Transverse colon (tissue), 4 donors: ENCODE measurements around the gene GRPEL1. TPM values are rescaled to one million over a fixed set of nuclear protein-coding genes. Genes with fewer than 3 reads are reported as not detected.

Experiments
- DNase-seq: peaks from one replicate; pipeline ENCODE4 v3.0.0-alpha.2; 2019
- H3K27ac ChIP-seq, 4 donors: fragments of 200-600 bp; sonication (generic); 2 replicates each; pipeline ENCODE4 v1.5.1; 2016 to 2018; ENCODE audit warnings: inconsistent platforms in 4 of 4
- H3K27me3 ChIP-seq: fragments of 200-600 bp; sonication (generic); 2 replicates; pipeline ENCODE4 v1.5.1; 2017; ENCODE audit warnings: inconsistent platforms
- H3K36me3 ChIP-seq, 4 donors: fragments of 200-600 bp; sonication (generic); 2 replicates each; pipeline ENCODE4 v1.5.1; 2017 to 2019; ENCODE audit warnings: inconsistent platforms in 4 of 4
- H3K4me1 ChIP-seq, 4 donors: fragments of 200-600 bp; sonication (generic); 2 replicates each; pipeline ENCODE4 v1.5.1; 2017 to 2020; ENCODE audit warnings: inconsistent platforms in 4 of 4
- H3K4me3 ChIP-seq, 4 donors: fragments of 200-600 bp; sonication (generic); 1 replicate in 1 of 4; 2 replicates in 3 of 4; pipeline versions ENCODE4 v1.5.1 to v1.6.1; 2017 to 2019; ENCODE audit warnings: inconsistent platforms in 4 of 4
- H3K9me3 ChIP-seq, 2 donors: fragments of 200-600 bp; sonication (generic); 2 replicates each; pipeline ENCODE4 v1.5.1; 2017 to 2019; ENCODE audit warnings: inconsistent platforms in 2 of 2
- CTCF ChIP-seq, 5 experiments: fragments of 200-600 bp in 3 of 5; fragments of 450-650 bp in 2 of 5; sonication (generic) in 3 of 5; IDR thresholded peaks; 1 replicate in 2 of 5; 2 replicates in 3 of 5; pipeline ENCODE4 v1.5.1; 2016 to 2017; ENCODE audit warnings: antibody characterized with exemption in 5 of 5, inconsistent platforms in 3 of 5, mild to moderate bottlenecking in 2 of 5, moderate library complexity in 1 of 5
- EP300 ChIP-seq: sonication (generic); formaldehyde crosslinking; IDR thresholded peaks from one replicate; pipeline ENCODE4 v1.6.1; 2017; ENCODE audit warnings: antibody characterized with exemption, low read depth
- POLR2A ChIP-seq: fragments of 450-650 bp; IDR thresholded peaks from one replicate; pipeline ENCODE4 v1.6.1; 2016; ENCODE audit warnings: antibody characterized with exemption, mild to moderate bottlenecking, moderate library complexity
- POLR2AphosphoS5 ChIP-seq, 3 donors: sonication (generic); formaldehyde crosslinking; IDR thresholded peaks; one replicate each; pipeline ENCODE4 v1.6.1; 2016; ENCODE audit warnings: antibody characterized with exemption in 3 of 3
- WGBS, 2 donors: methylation state at CpG; one replicate each; pipeline ENCODE4 v1.1.5; 2018; ENCODE audit warnings: low coverage in 1 of 2; 5-methylcytosine and 5-hydroxymethylcytosine counted together
- in situ Hi-C, 4 donors: fragments of 200-750 bp; cut with MboI; loops; one replicate each; pipeline versions ENCODE4 v1.15.0 to v1.15.1; 2017; ENCODE audit warnings: low sequenced_read_pairs in 3 of 4, low pct_ligation_motif_present in 1 of 4, low pct_unique_long_range_greater_than_20kb in 1 of 4
- intact Hi-C: fragments of 100-400 bp; cut with DNase I; formaldehyde crosslinking; loops from one replicate; pipeline ENCODE4 v1.15.1; 2023; ENCODE audit warnings: low total_unique reads
- total RNA-seq, 4 donors: library from RNA; depleted of rRNA; stranded (reverse); fragments of >200 nt; gene quantifications; one replicate each; pipeline ENCODE4 v1.1.0, GENCODE V29; 2016

Gene GRPEL1
- total RNA-seq, 4 donors from 2014 or later, result 1.1 to 22.0 (median 12.5) TPM

DNA sequence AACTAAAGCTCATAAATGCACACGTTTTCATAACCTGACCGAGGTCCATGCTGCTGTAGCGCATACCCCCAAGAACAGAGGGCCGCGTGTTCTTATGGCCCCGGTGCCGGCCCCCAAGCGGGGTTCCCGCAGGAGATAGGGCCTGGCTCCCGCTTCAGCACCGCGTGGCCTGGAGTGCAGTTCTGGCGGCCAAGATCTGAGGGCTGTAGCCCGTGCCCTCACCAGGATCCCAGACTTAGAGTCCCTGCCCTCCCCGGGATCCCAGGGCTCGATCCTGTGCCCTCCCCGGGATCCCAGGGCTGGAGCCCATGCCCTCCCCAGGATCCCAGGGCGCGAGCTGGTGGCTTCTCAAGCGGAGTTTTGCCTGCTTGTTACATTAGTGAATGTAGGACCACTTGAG, 1.0 kb upstream of the GRPEL1 start:
- in situ Hi-C loops, result loop anchor here in 2 of 4 donors (25.0 kb wide), 3 partner anchors 182 to 357 kb away; partner anchors contain the start of genes BLOC1S4 (in 1 of the 2) and MRFAP1L1 (in 1 of the 2)
- H3K4me1 ChIP-seq, result peaks cover 18 to 32% (median 22%) of the 10 kb centered on the region in 4 donors
- no peaks in the 10 kb centered on the region for H3K9me3 ChIP-seq
- TF ChIP-seq EP300, result no peak
- no peak for TF ChIP-seq POLR2AphosphoS5 (IDR thresholded peaks at IDR 0.05)
- no peak for TF ChIP-seq CTCF (IDR thresholded peaks at IDR 0.05)
- no peak for TF ChIP-seq POLR2A
- WGBS, 2 donors, result 10% methylated on average over 20 of the region's 20 CpGs; no CpG with 5 or more reads in 1 of the 2 donors
- peaks cover 0 to under 1% (median 0%) of the 10 kb centered on the region in 4 donors for H3K36me3 ChIP-seq
- H3K27me3 ChIP-seq, result no peaks in the 10 kb centered on the region
- peak overlapping the region; percentile 88 to 96 (median 92) for H3K27ac ChIP-seq
- DNase-seq, result no peak
- intact Hi-C loops, result loop anchor here (5.0 kb wide), 1 partner anchor 157 kb away; no protein-coding TSS in a partner anchor
- peak overlapping the region in 3 of 4 donors; percentile 75 to 84 (median 79) for H3K4me3 ChIP-seq

DNA sequence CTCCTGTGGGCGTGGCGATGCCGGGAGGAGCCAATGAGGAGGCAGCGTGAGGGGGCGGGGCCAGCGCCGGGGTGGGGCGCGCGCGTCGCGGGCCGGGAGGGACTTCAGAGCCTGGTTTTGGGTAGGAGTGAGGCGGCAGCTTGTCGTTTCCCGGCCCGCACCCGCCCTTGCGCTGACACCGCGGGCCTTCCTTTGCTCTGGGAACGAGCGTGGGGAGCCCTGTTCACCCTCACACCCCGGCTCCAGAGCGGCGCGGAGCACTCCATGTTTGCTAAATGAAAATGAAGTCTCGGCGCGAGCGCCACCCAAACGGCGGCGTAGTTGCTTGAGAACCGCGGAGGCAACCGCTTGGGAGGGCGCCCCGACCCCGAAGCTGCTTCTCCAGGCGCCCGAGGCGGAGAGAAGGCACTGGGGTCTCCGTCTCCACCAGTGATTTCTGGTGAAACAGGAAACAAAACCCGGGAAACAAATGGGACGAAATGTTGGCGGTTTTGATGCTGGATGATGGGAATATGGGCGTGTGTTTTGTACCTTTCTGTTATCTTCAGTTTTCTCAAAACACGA, 497 bp upstream of the GRPEL1 start:
- no peak for TF ChIP-seq POLR2A
- TF ChIP-seq POLR2AphosphoS5 (IDR thresholded peaks at IDR 0.05), result peak in 1 of 3 donors; percentile 56
- TF ChIP-seq EP300, result no peak
- WGBS, 2 donors, result 0 to 1% methylated on average over 6 to 30 of the region's 50 CpGs
- DNase-seq, result no peak
- in situ Hi-C loops (loop anchor here in 2 of 4 donors (25.0 kb wide), 3 partner anchors 181 to 356 kb away; partner anchors contain the start of genes BLOC1S4 (in 1 of the 2) and MRFAP1L1 (in 1 of the 2)), intact Hi-C loops (loop anchor here (5.0 kb wide), 1 partner anchor 156 kb away; no protein-coding TSS in a partner anchor)
- Histone ChIP-seq H3K4me1 (peaks cover 18 to 32% (median 22%) of the 10 kb centered on the region in 4 donors), H3K4me3 (peak overlapping the region; percentile 30 to 84 (median 77)), H3K27me3 (no peaks in the 10 kb centered on the region), H3K9me3 (no peaks in the 10 kb centered on the region), H3K36me3 (peaks cover 0 to 3% (median 0%) of the 10 kb centered on the region in 4 donors), H3K27ac (peak overlapping the region; percentile 88 to 96 (median 92))

DNA sequence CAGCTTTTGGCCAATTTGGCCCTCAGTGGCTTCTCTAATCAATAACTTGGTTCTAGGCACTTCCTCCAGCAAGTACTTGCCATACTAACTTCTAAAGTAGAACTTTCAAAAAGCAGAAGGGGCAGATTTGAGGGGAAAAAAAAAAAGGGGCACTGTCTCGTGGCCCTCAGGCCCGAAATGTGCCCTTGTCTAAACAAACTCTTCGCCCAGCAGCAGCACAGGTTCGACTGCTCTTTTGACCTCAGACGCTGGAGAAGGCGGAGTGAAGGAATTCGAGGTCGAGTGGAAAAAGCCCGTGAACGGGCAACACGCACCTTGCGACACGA, 775 bp downstream of the GRPEL1 start:
- intact Hi-C loops, result loop anchor here (5.0 kb wide), 1 partner anchor 155 kb away; no protein-coding TSS in a partner anchor
- in situ Hi-C loops, result loop anchor here in 2 of 4 donors (25.0 kb wide), 3 partner anchors 180 to 355 kb away; partner anchors contain the start of genes BLOC1S4 (in 1 of the 2) and MRFAP1L1 (in 1 of the 2)
- Histone ChIP-seq H3K27ac (peak overlapping the region; percentile 88 to 96 (median 92)), H3K27me3 (no peaks in the 10 kb centered on the region), H3K36me3 (peaks cover 0 to 7% (median 1%) of the 10 kb centered on the region in 4 donors), H3K9me3 (no peaks in the 10 kb centered on the region), H3K4me1 (peaks cover 18 to 32% (median 22%) of the 10 kb centered on the region in 4 donors), H3K4me3 (peak overlapping the region; percentile 79 to 92 (median 85))
- no peak for DNase-seq
- TF ChIP-seq CTCF (IDR thresholded peaks at IDR 0.05) (no peak), POLR2AphosphoS5 (IDR thresholded peaks at IDR 0.05) (no peak), EP300 (no peak), POLR2A (no peak)
- 0 to 1% methylated on average over 4 to 13 of the region's 13 CpGs for WGBS, 2 donors

DNA sequence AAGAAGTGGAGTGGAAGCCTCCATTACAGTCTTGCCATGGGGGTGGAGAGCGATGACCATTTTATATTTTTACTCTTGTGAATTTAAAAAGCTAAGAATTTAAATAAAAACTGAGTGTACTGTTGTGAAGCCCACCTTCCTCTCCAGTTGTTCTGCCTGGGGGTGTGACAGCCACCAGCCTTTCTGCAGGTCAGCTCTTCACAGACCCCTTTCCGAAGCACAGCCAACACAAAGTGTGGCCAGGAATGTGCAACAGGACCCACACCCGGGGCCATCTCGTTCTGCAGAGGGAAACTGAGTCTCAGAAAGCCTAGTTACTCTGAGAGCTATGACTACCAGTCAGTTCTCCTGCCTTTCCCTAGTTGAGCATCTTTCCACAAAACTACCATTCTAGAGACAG, 1.4 kb downstream of the GRPEL1 start:
- H3K4me3 ChIP-seq, result peak overlapping the region in 2 of 4 donors; percentile 79 to 80
- H3K36me3 ChIP-seq, result peaks cover 0 to 8% (median 3%) of the 10 kb centered on the region in 4 donors
- in situ Hi-C loops, result loop anchor here in 2 of 4 donors (25.0 kb wide), 3 partner anchors 179 to 354 kb away; partner anchors contain the start of genes BLOC1S4 (in 1 of the 2) and MRFAP1L1 (in 1 of the 2)
- TF ChIP-seq POLR2A (no peak), CTCF (IDR thresholded peaks at IDR 0.05) (no peak), EP300 (no peak), POLR2AphosphoS5 (IDR thresholded peaks at IDR 0.05) (no peak)
- peak; percentile 5 for DNase-seq
- no peaks in the 10 kb centered on the region for H3K9me3 ChIP-seq
- 63 to 100% methylated on average over 1 to 4 of the region's 4 CpGs for WGBS, 2 donors
- peaks cover 18 to 32% (median 22%) of the 10 kb centered on the region in 4 donors for H3K4me1 ChIP-seq
- no peaks in the 10 kb centered on the region for H3K27me3 ChIP-seq
- peak overlapping the region in 2 of 4 donors; percentile 91 to 94 for H3K27ac ChIP-seq
- intact Hi-C loops, result loop anchor here (5.0 kb wide), 1 partner anchor 154 kb away; no protein-coding TSS in a partner anchor
